GM18873 (cell line): ENCODE results near the gene TCTA.

Source experiments
- ATAC-seq: cut with Tn5 transposase; IDR thresholded peaks from one replicate; pipeline ENCODE4 v1.9.1; 2021; ENCODE audit warnings: mild to moderate bottlenecking, moderate library complexity, moderate number of reproducible peaks; ENCODE audit not compliant: unreplicated experiment, low FRiP score

Gene TCTA

GRCh38 chr3:49456466-49456865 lies 44.2 kb downstream of the TCTA start:
- no peak for ATAC-seq

GRCh38 chr3:49460188-49460890 lies 48.1 kb downstream of the TCTA start:
- no peak for ATAC-seq

DNA sequence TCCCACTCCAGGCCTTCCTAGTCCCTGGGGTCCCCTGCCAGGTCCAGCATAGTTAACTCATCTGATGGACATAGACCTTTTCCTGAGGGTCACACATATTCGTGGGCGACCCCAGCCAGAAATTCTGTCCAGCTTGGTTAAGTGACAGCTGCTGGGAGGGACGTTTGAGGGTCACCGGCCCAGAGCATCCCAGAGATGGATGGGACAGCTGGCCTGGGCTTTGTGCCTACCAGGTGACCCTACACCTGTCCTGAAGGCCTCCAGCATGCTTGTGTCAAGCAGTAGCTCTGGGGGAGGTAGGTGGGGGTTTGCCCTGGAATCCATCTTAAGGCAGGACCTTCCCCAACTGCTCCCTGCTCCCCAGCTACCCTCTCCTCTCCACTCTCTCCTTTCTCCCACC lies 48.7 kb downstream of the TCTA start:
- no peak for ATAC-seq

DNA sequence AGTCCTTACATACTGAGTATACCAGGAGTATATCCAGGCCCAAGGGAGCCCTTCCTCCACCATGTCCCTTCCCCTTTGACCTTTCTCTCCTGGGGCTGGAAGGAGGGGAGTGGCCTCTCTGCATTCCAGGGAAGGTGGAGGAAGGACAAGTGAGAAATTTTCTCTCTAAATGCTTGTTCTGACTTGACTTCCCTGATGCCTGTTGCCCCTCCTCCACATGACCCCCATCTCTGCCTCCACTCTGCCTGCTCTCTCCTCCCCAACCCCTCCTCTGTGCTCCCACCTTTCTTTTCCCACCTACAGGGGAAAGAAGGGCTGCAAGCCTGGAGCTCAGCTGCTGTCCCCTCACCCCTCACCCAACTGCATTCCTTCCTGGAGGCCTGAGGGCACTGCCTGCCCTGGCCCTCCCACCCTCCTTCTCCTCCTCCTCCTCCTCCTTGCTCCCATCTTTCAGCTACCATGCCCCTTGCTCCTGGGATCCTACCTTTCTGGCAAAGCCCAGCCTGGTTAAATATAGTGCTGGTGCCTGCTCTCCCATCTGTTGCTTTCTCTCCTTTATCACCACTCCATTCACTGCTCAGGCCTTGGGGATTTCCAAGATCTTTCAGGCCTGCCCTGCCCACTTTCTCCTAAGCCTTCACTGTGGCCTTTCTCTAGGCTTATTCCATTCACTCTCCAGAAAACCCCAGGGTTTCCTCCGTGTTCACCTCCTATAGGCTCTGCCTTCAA lies 49.4 kb downstream of the TCTA start:
- no peak for ATAC-seq

GRCh38 chr3:49462222-49462621 lies 50.0 kb downstream of the TCTA start:
- no peak for ATAC-seq

GRCh38 chr3:49465270-49466034 lies 53.2 kb downstream of the TCTA start:
- ATAC-seq, result no peak
